Ovary (tissue), 9 donors: ENCODE measurements around the gene FUT6. TPM values are rescaled to one million over a fixed set of nuclear protein-coding genes. Genes with fewer than 3 reads are reported as not detected.
"Not testable (repeated sequence)": the region's sequence is repeated elsewhere in the genome, so short reads cannot be mapped to it uniquely, and the experiment has no call there.

ENCODE experiments used
- DNase-seq, 5 donors: peaks; one replicate each; pipeline ENCODE4 v3.0.0-alpha.2; 2019 to 2020
- H3K27ac ChIP-seq, 2 donors: fragments of 200-600 bp; one replicate each; pipeline versions ENCODE4 v1.5.1 to v1.8.0; 2019 to 2022
- H3K27me3 ChIP-seq: fragments of 200-600 bp; one replicate; pipeline ENCODE4 v1.8.0; 2022
- H3K36me3 ChIP-seq: fragments of 200-600 bp; sonication (generic); one replicate; pipeline ENCODE4 v1.5.1; 2019
- H3K4me1 ChIP-seq: one replicate; pipeline ENCODE4 v1.8.1; 2013; ENCODE audit warnings: mild to moderate bottlenecking, moderate library complexity; ENCODE audit not compliant: insufficient read depth
- H3K4me3 ChIP-seq: fragments of 200-600 bp; sonication (generic); one replicate; pipeline ENCODE4 v1.5.1; 2017
- H3K9me3 ChIP-seq, 2 donors: fragments of 200-600 bp in 1 of 2; sonication (generic) in 1 of 2; one replicate each; pipeline versions ENCODE4 v1.5.1 to v1.8.1; 2013 to 2019; ENCODE audit warnings: mild to moderate bottlenecking in 1 of 2, moderate library complexity in 1 of 2
- CTCF ChIP-seq, 3 donors: fragments of 450-650 bp in 2 of 3; fragments of 200-600 bp in 1 of 3; IDR thresholded peaks; one replicate each; pipeline versions ENCODE4 v1.5.1 to v1.8.0; 2016 to 2022; ENCODE audit warnings: antibody characterized with exemption in 3 of 3, mild to moderate bottlenecking in 1 of 3
- EP300 ChIP-seq: sonication (generic); formaldehyde crosslinking; IDR thresholded peaks from one replicate; pipeline ENCODE4 v1.6.1; 2017; ENCODE audit warnings: antibody characterized with exemption
- POLR2A ChIP-seq: fragments of 450-650 bp; IDR thresholded peaks from one replicate; pipeline ENCODE4 v1.6.1; 2017; ENCODE audit warnings: antibody characterized with exemption, mild to moderate bottlenecking, moderate library complexity
- WGBS, 3 donors: extraction: QIAGEN DNeasy Blood & Tissue Kit in 1 of 3; methylation state at CpG; one replicate each; pipeline versions ENCODE4 v1.1.5 to v1.1.7; 2013 to 2017; 5-methylcytosine and 5-hydroxymethylcytosine counted together
- intact Hi-C, 4 donors: fragments of 100-400 bp; cut with DNase I; formaldehyde crosslinking; loops; one replicate each; pipeline versions ENCODE4 v1.11.0 to v1.15.1; 2022 to 2023
- polyA plus RNA-seq, 2 donors: library from polyadenylated mRNA; stranded (reverse); fragments of 200-250 nt in 1 of 2; fragments of 350-450 nt in 1 of 2; fragmentation: Illumina TruSeq in 1 of 2; extraction: RNeasy Lipid Tissue Mini Kit (QIAGEN cat#74804) in 1 of 2; gene quantifications; one replicate each; pipeline ENCODE4 v1.2.3, GENCODE V29; 2013 to 2014
- total RNA-seq, 7 donors: library from RNA; depleted of rRNA in 2 of 7; stranded (reverse); fragments of >200 nt in 2 of 7; fragmentation: NEBNext Ultra II Directional in 3 of 7; extraction: Animal tissue kit (Norgen Biotek cat#: 25700) in 3 of 7; gene quantifications; one replicate each; pipeline versions ENCODE4 v1.1.0 to v1.2.4, GENCODE V29; 2016 to 2023
- donor health status: DM: no; HTN: no; CAD: no; lungs with moderate emphysema.
- donor health status: DM: no; HTN: no; CAD: no.
- donor health status: Bipolar disorder and iron deficiency.
- donor health status: DM: yes; HTN: yes; CAD: no.
- donor health status: DM: no; HTN: no; CAD: no.
- donor health status: DM: yes; HTN: yes; CAD: no.

Gene FUT6
- total and polyA plus RNA-seq, 9 donors = 0.11 to 2.6 (median 0.38) TPM; not detected in 5

GRCh38 chr19:5851302-5851701, 11.8 kb upstream of the FUT6 start, which contains the start of gene FUT3:
FUT3 (minus strand) TSS chr19:5851449.
- TF ChIP-seq EP300 (no peak), POLR2A (no peak), CTCF (IDR thresholded peaks at IDR 0.05) (no peak)
- H3K9me3 ChIP-seq = no peaks in the 10 kb centered on the region
- no peaks in the 10 kb centered on the region for H3K36me3 ChIP-seq
- DNase-seq = no peak
- WGBS, 3 donors = 69 to 74% (median 72%) methylated on average over 10 of the region's 10 CpGs
- no peak within 1 kb of the TSS for H3K27ac ChIP-seq
- H3K27me3 ChIP-seq = no peaks in the 10 kb centered on the region
- intact Hi-C loops = no loop called here
- no peak within 1 kb of the TSS for H3K4me3 ChIP-seq
- no peaks in the 10 kb centered on the region for H3K4me1 ChIP-seq

- 2 to 7% (median 5%) methylated on average over 5 of the region's 5 CpGs for WGBS, 3 donors
- intact Hi-C loops = no loop called here
- Histone ChIP-seq H3K4me3 (no peak overlapping the region), H3K27ac (no peak overlapping the region), H3K27me3 (no peaks in the 10 kb centered on the region), H3K9me3 (no peaks in the 10 kb centered on the region), H3K36me3 (no peaks in the 10 kb centered on the region), H3K4me1 (no peaks in the 10 kb centered on the region)
- TF ChIP-seq EP300 (no peak), POLR2A (no peak), CTCF (IDR thresholded peaks at IDR 0.05) (no peak)
- peak in 3 of 5 donors; percentile 19 to 55 (median 37) for DNase-seq
Measured at GRCh38 chr19:5850743-5851293, 11.3 kb upstream of the FUT6 start.

- no peaks in the 10 kb centered on the region for H3K36me3 ChIP-seq
- WGBS, 3 donors = 84 to 86% (median 84%) methylated on average over 6 of the region's 6 CpGs
- H3K9me3 ChIP-seq = no peaks in the 10 kb centered on the region
- intact Hi-C loops = no loop called here
- TF ChIP-seq EP300 (no peak), CTCF (IDR thresholded peaks at IDR 0.05) (no peak), POLR2A (no peak)
- H3K27ac ChIP-seq = no peak overlapping the region
- no peaks in the 10 kb centered on the region for H3K4me1 ChIP-seq
- no peaks in the 10 kb centered on the region for H3K27me3 ChIP-seq
- H3K4me3 ChIP-seq = no peak overlapping the region
- DNase-seq = no peak
Measured at GRCh38 chr19:5850189-5850588, 10.7 kb upstream of the FUT6 start.

GRCh38 chr19:5848621-5849020, 9.1 kb upstream of the FUT6 start:
- intact Hi-C loops, H3K4me3 ChIP-seq, H3K27ac ChIP-seq, H3K9me3 ChIP-seq, DNase-seq, H3K4me1 ChIP-seq, H3K36me3 ChIP-seq, H3K27me3 ChIP-seq: not testable (repeated sequence)
- WGBS, 3 donors = 55 to 56% (median 55%) methylated on average over 5 of the region's 5 CpGs

GRCh38 chr19:5847846-5848245, 8.3 kb upstream of the FUT6 start:
- WGBS, 3 donors = 78 to 84% (median 80%) methylated on average over 10 of the region's 10 CpGs
- H3K4me3 ChIP-seq, H3K9me3 ChIP-seq, intact Hi-C loops, H3K27ac ChIP-seq, H3K4me1 ChIP-seq, H3K27me3 ChIP-seq, H3K36me3 ChIP-seq, DNase-seq: not testable (repeated sequence)
